ENCODE results near the gene P2RY10. TPM values are rescaled to one million over a fixed set of nuclear protein-coding genes. Genes with fewer than 3 reads are reported as not detected.
"Not testable (repeated sequence)": the region's sequence is repeated elsewhere in the genome, so short reads cannot be mapped to it uniquely, and the experiment has no call there.

Gene P2RY10
- total RNA-seq, 2 donors from 2014 or later, result 0.43 TPM; not detected in 1

DNA sequence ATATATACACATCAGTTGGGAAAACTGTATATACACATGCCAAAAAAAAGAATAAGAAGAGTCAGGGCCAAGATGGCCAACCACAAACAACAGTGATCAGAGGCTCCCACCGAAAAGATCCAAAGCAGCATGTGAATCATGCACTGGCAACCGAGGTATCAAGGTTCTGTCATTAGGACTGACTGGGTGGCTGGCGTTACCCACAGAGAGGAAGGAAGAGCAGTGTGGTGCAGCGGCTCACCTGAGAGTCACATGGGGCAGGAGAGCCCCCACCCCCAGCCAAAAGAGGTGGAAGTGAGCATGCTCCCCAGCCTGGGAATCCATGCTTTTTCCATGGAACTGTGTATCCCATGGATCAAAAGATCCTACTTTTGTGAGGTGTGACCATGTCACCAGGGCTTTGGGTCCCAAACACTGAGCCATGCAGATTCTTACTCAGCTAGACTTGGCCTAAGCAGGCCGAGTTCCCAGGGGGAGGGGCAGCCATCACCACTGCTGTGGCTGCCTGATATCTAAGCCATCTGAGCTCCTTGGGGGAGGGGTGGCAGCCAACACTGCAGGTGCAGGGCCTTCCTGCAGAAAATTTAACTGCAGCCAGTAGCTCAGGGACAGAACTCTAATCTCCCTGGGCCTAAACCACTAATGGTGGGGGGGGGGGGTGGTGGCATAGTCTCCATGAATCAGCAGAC lies 52.8 kb downstream of the P2RY10 start:
- H3K4me1 ChIP-seq, result no peaks in the 10 kb centered on the region
- TF ChIP-seq, protein P1, sequence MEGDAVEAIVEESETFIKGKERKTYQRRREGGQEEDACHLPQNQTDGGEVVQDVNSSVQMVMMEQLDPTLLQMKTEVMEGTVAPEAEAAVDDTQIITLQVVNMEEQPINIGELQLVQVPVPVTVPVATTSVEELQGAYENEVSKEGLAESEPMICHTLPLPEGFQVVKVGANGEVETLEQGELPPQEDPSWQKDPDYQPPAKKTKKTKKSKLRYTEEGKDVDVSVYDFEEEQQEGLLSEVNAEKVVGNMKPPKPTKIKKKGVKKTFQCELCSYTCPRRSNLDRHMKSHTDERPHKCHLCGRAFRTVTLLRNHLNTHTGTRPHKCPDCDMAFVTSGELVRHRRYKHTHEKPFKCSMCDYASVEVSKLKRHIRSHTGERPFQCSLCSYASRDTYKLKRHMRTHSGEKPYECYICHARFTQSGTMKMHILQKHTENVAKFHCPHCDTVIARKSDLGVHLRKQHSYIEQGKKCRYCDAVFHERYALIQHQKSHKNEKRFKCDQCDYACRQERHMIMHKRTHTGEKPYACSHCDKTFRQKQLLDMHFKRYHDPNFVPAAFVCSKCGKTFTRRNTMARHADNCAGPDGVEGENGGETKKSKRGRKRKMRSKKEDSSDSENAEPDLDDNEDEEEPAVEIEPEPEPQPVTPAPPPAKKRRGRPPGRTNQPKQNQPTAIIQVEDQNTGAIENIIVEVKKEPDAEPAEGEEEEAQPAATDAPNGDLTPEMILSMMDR (IDR thresholded peaks at IDR 0.05), result no peak
- no peak for DNase-seq (ENCODE audit: low spot score)

GRCh38 chrX:79007540-79007939 lies 62.3 kb downstream of the P2RY10 start:
- H3K9me3 ChIP-seq, result peaks cover 0 to 15% of the 10 kb centered on the region in 2 donors

More for the DNA sequence above, 52.8 kb downstream of the P2RY10 start:
- H3K9me3 ChIP-seq, result no peaks in the 10 kb centered on the region
- H3K4me3 ChIP-seq, result no peak overlapping the region
- H3K27me3 ChIP-seq, result no peaks in the 10 kb centered on the region
- H3K27ac ChIP-seq, result no peak overlapping the region
- no peaks in the 10 kb centered on the region for H3K36me3 ChIP-seq

More at GRCh38 chrX:79007540-79007939, 62.3 kb downstream of the P2RY10 start:
- H3K27me3 ChIP-seq; H3K36me3 ChIP-seq; H3K4me3 ChIP-seq; H3K27ac ChIP-seq; DNase-seq (ENCODE audit: low spot score); H3K4me1 ChIP-seq: not testable (repeated sequence)

Small RNA genes within 50 kb of the gene (microRNA-seq; reads per million reads assigned to microRNA genes)
- 0 reads per million in 2 donors for gene MIR4328 (ENCODE audit: borderline number of aligned reads in 2 of 2, borderline replicate concordance in 1 of 2)

Other genes with a start within 250 kb of the P2RY10 start
- gene LPAR4, start 197.7 kb upstream of the P2RY10 start, total RNA-seq, result under 1 TPM; 0.15 to 0.39 TPM
- under 1 TPM in 1 of 2 donors, not detected in 1; 0.07 TPM for gene GPR174, start 199.3 kb downstream of the P2RY10 start, total RNA-seq